Right ventricle myocardium superior (tissue), 1 donor: ENCODE measurements around the gene LSG1. TPM values are rescaled to one million over a fixed set of nuclear protein-coding genes. Genes with fewer than 3 reads are reported as not detected.

Experiments used
- ATAC-seq: fragments of 200-7000 bp; cut with Tn5 transposase; one replicate; pipeline ENCODE4 v1.9.1; 2020; ENCODE audit warnings: mild to moderate bottlenecking; ENCODE audit not compliant: poor library complexity
- DNase-seq: peaks from one replicate; pipeline ENCODE4 v3.0.0-alpha.2; 2020
- intact Hi-C: fragments of 100-400 bp; cut with DNase I; formaldehyde crosslinking; loops from one replicate; pipeline ENCODE4 v1.11.2; 2022
- total RNA-seq: library from RNA; stranded (reverse); fragmentation: NEBNext Ultra II Directional; extraction: Animal tissue kit (Norgen Biotek cat#: 25700); gene quantifications from one replicate; pipeline ENCODE4 v1.2.1, GENCODE V29; 2021
- donor health status: DM: no; HTN: yes; CAD: no; lungs with severe emphysema.

The LSG1 gene
- total RNA-seq, 1 donor from 2014 or later, result 21.0 TPM

- ATAC-seq, result no peak
Measured at GRCh38 chr3:194688946-194689345, 17.0 kb upstream of the LSG1 start.

GRCh38 chr3:194688200-194688740 is 16.3 kb upstream of the LSG1 start:
- DNase-seq (peak; percentile 71), ATAC-seq (peak; percentile 14)
- intact Hi-C loops, result loop anchor here (5.0 to 10.0 kb wide), 2 partner anchors 187 to 299 kb away; no protein-coding TSS in a partner anchor

More at GRCh38 chr3:194688946-194689345, 17.0 kb upstream of the LSG1 start:
- intact Hi-C loops, result loop anchor here (5.0 to 10.0 kb wide), 2 partner anchors 186 to 298 kb away; no protein-coding TSS in a partner anchor
- no peak for DNase-seq

- DNase-seq (peak; percentile 87), ATAC-seq (peak; percentile 47)
Measured at GRCh38 chr3:194687638-194688199, 15.7 kb upstream of the LSG1 start.

DNA sequence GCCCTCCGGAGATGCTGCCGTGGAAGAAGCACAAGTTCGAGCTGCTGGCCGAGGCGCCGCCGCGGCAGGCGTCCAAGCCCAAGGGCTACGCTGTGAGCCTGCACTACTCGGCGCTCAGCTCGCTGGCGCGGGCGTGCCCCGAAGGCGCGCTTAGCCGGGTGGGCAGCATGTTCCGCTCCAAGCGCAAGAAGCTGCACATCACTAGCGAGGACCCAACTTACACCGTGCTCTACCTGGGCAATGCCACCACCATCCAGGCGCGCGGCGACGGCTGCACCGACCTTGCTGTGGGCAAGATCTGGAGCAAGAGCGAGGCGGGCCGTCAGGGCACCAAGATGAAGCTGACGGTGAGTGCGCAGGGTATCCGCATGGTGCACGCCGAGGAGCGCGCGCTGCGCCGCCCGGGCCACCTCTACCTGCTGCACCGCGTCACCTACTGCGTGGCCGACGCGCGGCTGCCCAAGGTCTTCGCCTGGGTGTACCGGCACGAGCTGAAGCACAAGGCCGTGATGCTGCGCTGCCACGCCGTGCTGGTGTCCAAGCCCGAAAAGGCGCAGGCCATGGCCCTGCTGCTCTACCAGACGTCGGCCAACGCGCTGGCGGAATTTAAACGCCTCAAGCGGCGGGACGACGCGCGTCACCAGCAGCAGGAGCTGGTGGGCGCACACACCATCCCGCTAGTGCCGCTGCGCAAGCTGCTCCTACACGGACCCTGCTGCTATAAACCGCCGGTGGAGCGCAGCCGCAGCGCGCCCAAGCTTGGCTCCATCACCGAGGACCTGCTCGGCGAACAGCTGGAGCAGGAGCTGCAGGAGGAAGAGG is 15.0 kb upstream of the LSG1 start:
- peak; percentile 51 for ATAC-seq
- intact Hi-C loops, result loop anchor here (5.0 to 10.0 kb wide), 2 partner anchors 188 to 300 kb away; no protein-coding TSS in a partner anchor

More at GRCh38 chr3:194687638-194688199, 15.7 kb upstream of the LSG1 start:
- intact Hi-C loops, result loop anchor here (5.0 to 10.0 kb wide), 2 partner anchors 187 to 300 kb away; no protein-coding TSS in a partner anchor

GRCh38 chr3:194686414-194686815 is 14.4 kb upstream of the LSG1 start:
- ATAC-seq (no peak), DNase-seq (no peak)
- intact Hi-C loops, result loop anchor here (5.0 to 10.0 kb wide), 2 partner anchors 188 to 301 kb away; no protein-coding TSS in a partner anchor

More for the DNA sequence above, 15.0 kb upstream of the LSG1 start:
- peak; percentile 84 for DNase-seq

DNA sequence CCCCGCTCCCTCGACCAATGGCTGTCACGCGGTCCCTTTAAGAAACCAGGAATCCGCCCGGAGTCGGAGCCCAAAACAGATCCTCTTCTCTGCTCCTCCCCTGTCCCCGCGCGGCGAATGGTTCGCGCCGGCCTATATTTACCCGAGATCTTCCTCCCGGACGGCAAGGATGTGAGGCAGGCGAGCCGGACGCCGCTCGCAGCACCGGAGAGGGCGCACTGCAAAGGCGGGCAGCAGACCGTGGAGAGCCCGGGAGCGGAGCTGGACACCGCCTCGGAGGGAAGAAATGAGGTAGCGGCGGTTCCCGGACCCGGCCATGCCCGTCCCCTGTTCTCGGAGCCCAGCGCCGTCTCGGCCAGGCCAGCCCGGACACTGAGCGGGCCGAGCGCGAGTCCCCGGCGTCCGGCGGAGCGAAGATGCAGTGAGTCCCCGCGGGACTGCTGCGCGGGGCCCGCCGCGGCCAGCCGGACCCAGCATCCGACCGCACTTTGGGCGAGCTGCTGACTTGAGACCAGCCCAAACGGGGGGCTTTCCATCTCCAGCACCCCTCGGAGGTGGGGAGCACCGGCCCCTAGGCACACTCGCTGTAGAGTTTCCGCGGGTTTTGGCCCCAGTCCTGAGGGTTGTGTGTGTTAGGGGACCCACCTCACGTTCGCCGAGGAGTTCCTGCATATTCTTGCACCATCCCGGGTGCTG is 13.9 kb upstream of the LSG1 start, which contains the start of gene FAM43A:
FAM43A (plus strand) TSS at position 166 of the 696 bp plus-strand sequence. CDS start 944 bp downstream, outside the sequence.
- DNase-seq (peak; percentile 96), ATAC-seq (peak; percentile 88)
- intact Hi-C loops, result loop anchor here (5.0 to 10.0 kb wide), 2 partner anchors 189 to 301 kb away; no protein-coding TSS in a partner anchor

DNA sequence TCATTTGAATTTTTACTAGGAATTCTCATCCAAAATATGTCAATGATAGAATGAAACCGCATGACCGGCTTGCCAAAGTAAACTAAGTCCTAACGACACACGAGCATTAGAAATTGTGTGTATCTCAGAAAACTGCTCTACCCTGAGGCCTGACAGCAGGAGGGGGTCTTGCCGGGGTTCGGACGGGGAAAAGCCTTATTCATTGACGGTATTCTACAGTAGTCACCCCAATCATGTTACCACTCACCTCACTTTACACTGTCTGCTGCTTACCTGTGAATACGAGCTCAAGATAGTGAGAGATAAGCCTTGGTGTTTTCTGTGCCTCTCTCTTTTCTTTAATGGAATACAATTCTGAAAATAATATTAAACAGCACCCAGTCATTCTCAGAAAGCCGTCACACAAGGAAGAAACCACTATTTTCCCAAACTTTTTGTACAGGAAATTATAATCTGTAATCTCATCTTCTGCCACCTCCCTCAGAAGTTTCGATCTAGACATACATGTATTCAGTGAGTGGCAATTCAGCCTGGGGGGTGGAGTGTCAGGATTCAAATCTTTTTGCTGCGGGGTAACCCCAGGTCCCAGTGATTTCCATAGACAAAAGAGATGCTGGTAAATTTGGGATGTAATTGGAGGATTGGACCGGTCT is 13.2 kb upstream of the LSG1 start:
- intact Hi-C loops, result loop anchor here (5.0 to 10.0 kb wide), 2 partner anchors 190 to 302 kb away; no protein-coding TSS in a partner anchor

DNA sequence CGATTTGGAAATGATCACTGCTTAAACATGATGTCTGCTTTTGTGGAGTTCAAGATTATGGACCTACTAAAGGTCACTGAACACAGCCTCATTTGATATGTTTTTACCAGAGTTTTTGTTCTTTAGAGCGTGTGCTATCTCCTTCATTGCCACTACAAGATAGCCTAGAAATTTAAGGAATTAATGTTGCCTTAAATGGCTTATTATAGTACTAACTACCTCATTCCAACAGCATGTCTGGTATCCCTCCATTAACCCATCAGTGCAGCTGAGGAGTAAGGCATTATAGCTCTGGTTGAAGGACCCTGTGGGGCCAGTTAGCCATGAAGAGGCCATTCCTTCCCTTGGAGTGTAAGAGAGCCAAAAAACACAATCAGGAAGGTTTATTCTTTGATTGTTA is 11.4 kb upstream of the LSG1 start:
- intact Hi-C loops, result loop anchor here (2.0 to 10.0 kb wide), 3 partner anchors 191 to 577 kb away; no protein-coding TSS in a partner anchor
- no peak for ATAC-seq
- no peak for DNase-seq

More for the DNA sequence above, 13.2 kb upstream of the LSG1 start:
- ATAC-seq, result no peak
- DNase-seq, result no peak

- DNase-seq (peak; percentile 60), ATAC-seq (peak; percentile 49)
- intact Hi-C loops, result loop anchor here (2.0 to 10.0 kb wide), 3 partner anchors 192 to 578 kb away; no protein-coding TSS in a partner anchor
Measured at GRCh38 chr3:194682694-194683310, 10.8 kb upstream of the LSG1 start.

DNA sequence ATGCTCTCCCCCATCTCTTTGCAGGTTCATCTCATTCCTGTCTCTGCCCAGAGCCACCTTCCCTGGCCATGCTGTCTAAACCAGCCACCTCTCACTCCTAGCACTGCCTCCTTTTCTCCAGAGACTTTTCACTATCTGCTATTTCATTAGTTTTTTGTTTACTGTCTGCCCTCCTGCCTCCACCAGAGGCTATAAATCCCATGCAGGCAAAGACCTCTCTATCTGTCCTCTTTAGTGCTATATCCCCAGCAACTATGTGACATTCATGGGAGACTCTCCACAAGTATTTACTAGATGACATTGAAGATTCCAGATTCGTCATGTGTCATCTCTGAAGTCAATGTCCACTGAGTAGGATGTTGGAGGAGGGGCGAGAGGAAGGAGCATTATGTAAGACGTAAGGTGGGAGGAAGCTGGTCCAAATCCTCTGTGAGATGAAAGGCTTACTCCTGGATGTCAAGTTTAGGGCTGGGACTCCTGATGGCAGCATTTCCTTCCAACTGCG is 10.2 kb upstream of the LSG1 start:
- no peak for ATAC-seq
- intact Hi-C loops, result loop anchor here (2.0 to 10.0 kb wide), 3 partner anchors 193 to 579 kb away; no protein-coding TSS in a partner anchor
- DNase-seq, result no peak

DNA sequence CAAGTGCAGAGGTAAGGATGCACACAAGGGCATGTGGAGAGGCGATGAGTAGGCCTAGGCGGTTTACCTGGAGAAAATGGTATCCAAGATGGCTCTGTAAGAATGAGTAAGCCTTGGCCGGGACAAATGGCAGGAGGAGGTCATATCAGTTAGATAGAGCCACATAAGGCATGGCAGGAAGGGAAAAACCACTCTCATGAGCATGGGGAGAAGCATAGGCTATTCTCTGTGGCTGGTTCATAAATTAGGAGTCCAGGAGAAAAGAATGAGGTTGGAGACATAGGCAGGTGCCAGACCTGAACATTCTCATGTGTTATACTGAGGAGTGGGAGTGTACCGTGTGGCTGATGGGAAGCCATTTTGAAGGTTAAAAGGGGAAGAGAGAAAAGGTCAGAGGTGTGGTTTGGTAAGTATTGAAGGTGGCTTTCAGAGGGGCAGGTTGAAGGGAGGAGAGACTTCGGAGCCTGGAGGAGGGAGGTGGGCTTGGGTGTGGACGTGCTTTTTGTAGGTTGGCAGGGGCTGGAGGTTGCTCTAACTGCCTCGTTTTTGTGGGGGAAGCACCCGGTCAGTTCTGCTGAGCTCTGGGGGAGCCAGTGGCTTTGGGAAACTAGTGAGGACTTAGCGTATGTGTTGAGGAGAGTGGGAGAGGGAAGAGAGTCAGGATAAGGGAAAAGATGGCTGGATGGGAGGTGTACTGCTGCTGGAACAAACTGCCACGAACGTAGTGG is 9.1 kb upstream of the LSG1 start:
- no peak for ATAC-seq
- intact Hi-C loops, result loop anchor here (10.0 kb wide), 1 partner anchor 194 kb away; no protein-coding TSS in a partner anchor
- DNase-seq, result no peak

- DNase-seq, result no peak
- intact Hi-C loops, result loop anchor here (5.0 kb wide), 1 partner anchor 846 kb away; no protein-coding TSS in a partner anchor
- ATAC-seq, result no peak
Measured at GRCh38 chr3:194676471-194676870, 4.5 kb upstream of the LSG1 start.

DNA sequence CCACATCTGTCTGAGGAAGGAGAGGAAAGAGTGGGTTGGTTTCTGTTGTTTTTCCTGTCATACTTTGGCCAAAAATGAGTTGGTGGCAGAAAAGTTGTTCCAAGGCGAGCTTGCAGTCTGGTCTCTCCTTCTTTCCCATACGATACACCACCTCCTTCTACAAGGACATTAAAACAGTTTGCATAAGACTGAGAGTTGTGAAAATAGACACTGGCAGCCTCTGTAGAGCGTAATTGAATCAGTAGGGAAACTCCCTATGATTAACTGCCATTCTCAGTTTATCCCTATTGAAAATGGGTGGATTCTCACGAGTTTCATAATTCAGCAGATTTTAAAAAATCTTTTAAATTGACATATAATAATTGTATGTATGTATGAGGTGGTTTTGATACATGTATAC is 3.7 kb upstream of the LSG1 start:
- intact Hi-C loops, result loop anchor here (5.0 kb wide), 1 partner anchor 847 kb away; no protein-coding TSS in a partner anchor
- DNase-seq (no peak), ATAC-seq (no peak)

- DNase-seq (no peak), ATAC-seq (no peak)
- intact Hi-C loops, result loop anchor here (5.0 kb wide), 1 partner anchor 847 kb away; no protein-coding TSS in a partner anchor
Measured at GRCh38 chr3:194675081-194675640, 3.2 kb upstream of the LSG1 start.

DNA sequence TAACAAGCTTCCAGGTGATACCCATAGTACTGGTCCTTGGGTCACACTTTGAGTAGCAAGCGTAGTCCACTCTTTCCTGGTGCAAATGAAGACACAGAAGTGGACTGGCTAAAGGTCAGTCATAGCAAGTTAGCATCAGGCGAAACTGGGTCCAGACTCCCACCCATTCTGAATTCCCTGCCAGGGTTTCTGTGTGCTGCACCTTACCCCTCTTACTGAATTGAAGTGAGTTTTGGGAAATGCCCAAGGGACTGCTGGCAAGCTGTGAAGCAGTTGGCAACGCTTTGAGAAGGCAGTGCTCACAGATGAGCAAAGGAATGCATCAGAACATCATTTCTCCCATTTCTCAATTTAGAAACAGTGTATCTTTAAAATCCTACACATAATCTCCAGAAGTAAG is 1.8 kb upstream of the LSG1 start:
- no peak for ATAC-seq
- intact Hi-C loops, result no loop called here

DNA sequence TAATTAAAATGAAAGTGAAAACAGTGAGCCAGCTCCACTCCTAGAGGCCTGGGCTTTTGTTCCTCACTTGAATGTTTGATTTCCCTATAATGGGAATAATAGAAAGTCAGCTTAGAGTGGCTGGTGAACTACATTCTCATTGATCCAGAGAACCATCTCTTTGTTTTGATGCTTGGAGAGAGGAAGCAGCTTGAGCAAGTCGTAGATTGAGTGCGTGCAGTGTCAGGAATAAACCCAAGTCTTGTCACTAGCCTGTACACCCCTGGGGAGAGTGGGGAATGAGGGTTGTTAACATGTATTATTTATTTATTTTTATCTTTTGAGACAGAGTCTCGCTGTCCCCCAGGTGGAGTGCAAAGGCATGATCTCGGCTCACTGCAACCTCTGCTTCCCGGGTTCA is 885 bp upstream of the LSG1 start:
- intact Hi-C loops, result no loop called here
- DNase-seq, result no peak
- peak; percentile 3 for ATAC-seq

More for the DNA sequence above, 1.8 kb upstream of the LSG1 start:
- no peak for DNase-seq
